GM12892 (cell line): ENCODE measurements around the gene TTC39A.

ENCODE experiments used
- POLR2A ChIP-seq: IDR thresholded peaks from 2 replicates; pipeline ENCODE4 v1.6.1; 2011; ENCODE audit warnings: low read depth, low read length, control low read depth
- POLR2AphosphoS5 ChIP-seq: IDR thresholded peaks from 2 replicates; pipeline ENCODE4 v1.6.1; 2011; ENCODE audit warnings: low read depth, low read length, control low read depth
- TAF1 ChIP-seq: IDR thresholded peaks from 2 replicates; pipeline ENCODE4 v1.6.1; 2011; ENCODE audit warnings: low read depth, mild to moderate bottlenecking, control low read depth, low read length, borderline replicate concordance

DNA sequence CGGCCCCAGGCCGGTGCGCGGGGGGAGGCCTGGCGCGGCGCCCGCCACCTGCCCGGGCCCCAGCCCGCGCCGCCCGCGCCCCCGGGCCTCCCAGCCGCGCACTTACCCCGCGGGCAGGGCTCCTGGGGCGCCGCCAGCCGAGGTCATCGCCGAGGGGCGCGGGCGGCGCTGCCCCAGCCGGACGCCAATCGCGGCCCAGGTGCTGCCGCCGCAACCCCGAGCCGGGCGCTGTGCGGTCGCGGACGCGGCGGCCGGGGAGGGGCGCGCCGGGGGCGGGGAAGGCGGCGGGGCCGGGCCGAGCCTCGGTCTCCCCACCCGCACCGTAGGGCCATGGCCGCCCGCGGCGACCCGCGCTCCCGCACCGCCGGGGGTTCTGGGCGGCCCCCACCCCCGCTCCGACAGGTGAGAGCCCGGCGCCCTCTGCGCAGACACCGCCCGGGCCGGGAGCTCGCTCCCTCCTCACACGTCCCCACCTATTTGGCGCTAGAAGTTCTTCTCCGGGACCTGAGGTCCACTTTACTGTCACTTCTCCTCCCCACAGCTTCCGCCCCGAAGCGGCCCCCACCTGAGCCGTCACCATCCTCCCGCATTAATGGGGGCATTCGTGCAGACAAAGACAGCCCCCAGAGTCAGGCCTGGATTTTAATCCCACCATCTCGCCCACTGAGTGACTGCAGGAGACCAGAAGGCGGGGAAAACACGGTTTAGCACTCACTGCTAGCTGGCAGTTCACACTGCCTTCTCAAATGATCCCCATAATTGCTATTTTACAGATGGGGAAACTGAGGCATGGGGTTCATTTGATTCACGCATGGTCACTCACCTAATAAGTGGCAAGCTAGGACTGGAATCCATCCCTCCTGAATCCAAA is at the start of gene TTC39A:
- no peak for TF ChIP-seq TAF1
- TF ChIP-seq POLR2A = no peak
- TF ChIP-seq POLR2AphosphoS5 = no peak
